Karpas-422 (cell line): ENCODE data around the gene C1orf53. TPM values are rescaled to one million over a fixed set of nuclear protein-coding genes. Genes with fewer than 3 reads are reported as not detected.
"Not testable (repeated sequence)": the region's sequence is repeated elsewhere in the genome, so short reads cannot be mapped to it uniquely, and the experiment has no call there.

Source experiments
- DNase-seq: peaks from one replicate; pipeline ENCODE4 v3.0.0-alpha.2; 2015
- H2AFZ ChIP-seq: fragments of 200-600 bp; sonication (generic); 2 replicates; pipeline ENCODE4 v1.6.1; 2014; ENCODE audit warnings: antibody characterized with exemption, low read length, mixed read lengths
- H3K27ac ChIP-seq: fragments of 200-600 bp; sonication (generic); 2 replicates; pipeline ENCODE4 v1.5.1; 2014; ENCODE audit warnings: mild to moderate bottlenecking, low read length, moderate library complexity
- H3K27me3 ChIP-seq: fragments of 200-600 bp; sonication (generic); 2 replicates; pipeline ENCODE4 v1.6.1; 2014; ENCODE audit warnings: low read length, mixed read lengths
- H3K36me3 ChIP-seq: fragments of 200-600 bp; sonication (generic); 2 replicates; pipeline ENCODE4 v1.6.1; 2014; ENCODE audit warnings: low read length, mixed read lengths; ENCODE audit not compliant: insufficient read depth
- H3K4me1 ChIP-seq: fragments of 200-600 bp; sonication (generic); 2 replicates; pipeline ENCODE4 v1.6.1; 2014; ENCODE audit warnings: mild to moderate bottlenecking, low read length, mixed read lengths
- H3K4me2 ChIP-seq: fragments of 200-600 bp; sonication (generic); 2 replicates; pipeline ENCODE4 v1.6.1; 2014; ENCODE audit warnings: low read length, low read depth, mild to moderate bottlenecking; ENCODE audit not compliant: poor library complexity, severe bottlenecking
- H3K4me3 ChIP-seq: fragments of 200-600 bp; sonication (generic); 2 replicates; pipeline ENCODE4 v1.5.1; 2014; ENCODE audit warnings: mild to moderate bottlenecking, antibody characterized with exemption, low read length, mixed read lengths
- H3K79me2 ChIP-seq: fragments of 200-600 bp; sonication (generic); 2 replicates; pipeline ENCODE4 v1.6.1; 2014; ENCODE audit warnings: mild to moderate bottlenecking, low read length, mixed read lengths
- H3K9ac ChIP-seq: fragments of 200-600 bp; sonication (generic); 2 replicates; pipeline ENCODE4 v1.6.0; 2014; ENCODE audit warnings: low read length
- H3K9me2 ChIP-seq: fragments of 200-600 bp; sonication (generic), shearing (Covaris generic); replicated peaks from 2 replicates; pipeline ENCODE4 v1.6.0; 2014; ENCODE audit warnings: mild to moderate bottlenecking, low read length, moderate library complexity; ENCODE audit not compliant: insufficient read depth
- H3K9me3 ChIP-seq: fragments of 300-700, 200-600 bp; sonication (generic); 2 replicates; pipeline ENCODE4 v1.6.1; 2014; ENCODE audit warnings: low read length, mixed read lengths
- H4K20me1 ChIP-seq: fragments of 200-600 bp; sonication (generic); 2 replicates; pipeline ENCODE4 v1.6.1; 2014; ENCODE audit warnings: mild to moderate bottlenecking, antibody characterized with exemption, low read length, low read depth; ENCODE audit not compliant: insufficient read depth
- total RNA-seq: library from RNA; depleted of rRNA; stranded (reverse); fragments of >200 nt; shearing (Covaris generic); gene quantifications from 2 replicates; pipeline ENCODE4 v1.2.3, GENCODE V29; 2014; ENCODE audit warnings: low replicate concordance

The C1orf53 gene
- total RNA-seq, 1 experiment from 2014 or later = 7.8 TPM

GRCh38 chr1:197869490-197870077, 32.8 kb upstream of the C1orf53 start:
- no peaks in the 10 kb centered on the region for H3K79me2 ChIP-seq
- no peaks in the 10 kb centered on the region for H3K4me1 ChIP-seq
- no peaks in the 10 kb centered on the region for H3K9me3 ChIP-seq
- H3K36me3 ChIP-seq = no peaks in the 10 kb centered on the region
- no peaks in the 10 kb centered on the region for H4K20me1 ChIP-seq
- no peak overlapping the region for H3K27ac ChIP-seq
- no peaks in the 10 kb centered on the region for H3K9me2 ChIP-seq
- no peak overlapping the region for H3K4me2 ChIP-seq
- H3K27me3 ChIP-seq = no peaks in the 10 kb centered on the region
- H3K9ac ChIP-seq = no peak overlapping the region
- no peak overlapping the region for H2AFZ ChIP-seq
- no peak overlapping the region for H3K4me3 ChIP-seq
- DNase-seq = no peak

- H2AFZ ChIP-seq = no peak overlapping the region
- no peak overlapping the region for H3K4me3 ChIP-seq
- no peak overlapping the region for H3K4me2 ChIP-seq
- DNase-seq = no peak
- H3K9ac ChIP-seq = no peak overlapping the region
- H3K9me3 ChIP-seq = no peaks in the 10 kb centered on the region; the same call in 1 of the 2 replicates
- H3K79me2 ChIP-seq = no peaks in the 10 kb centered on the region
- no peaks in the 10 kb centered on the region for H3K27me3 ChIP-seq
- no peaks in the 10 kb centered on the region for H3K9me2 ChIP-seq
- no peaks in the 10 kb centered on the region for H3K36me3 ChIP-seq
- H4K20me1 ChIP-seq = no peaks in the 10 kb centered on the region
- H3K27ac ChIP-seq = no peak overlapping the region
- H3K4me1 ChIP-seq = no peaks in the 10 kb centered on the region
Observed at GRCh38 chr1:197876894-197877293, 25.5 kb upstream of the C1orf53 start.

- not testable (repeated sequence) for H3K27ac ChIP-seq, H2AFZ ChIP-seq, DNase-seq
Observed at GRCh38 chr1:197880385-197880784, 22.0 kb upstream of the C1orf53 start.

GRCh38 chr1:197882241-197882640, 20.2 kb upstream of the C1orf53 start:
- H3K27ac ChIP-seq, H3K9me3 ChIP-seq, H3K4me2 ChIP-seq, H3K4me3 ChIP-seq, H2AFZ ChIP-seq, H3K9ac ChIP-seq, H3K79me2 ChIP-seq, H3K36me3 ChIP-seq, H4K20me1 ChIP-seq, H3K9me2 ChIP-seq, DNase-seq, H3K4me1 ChIP-seq, H3K27me3 ChIP-seq: not testable (repeated sequence)

More at GRCh38 chr1:197880385-197880784, 22.0 kb upstream of the C1orf53 start:
- not testable (repeated sequence) for H3K9ac ChIP-seq, H3K9me3 ChIP-seq, H3K9me2 ChIP-seq, H4K20me1 ChIP-seq, H3K36me3 ChIP-seq, H3K4me2 ChIP-seq, H3K79me2 ChIP-seq, H3K4me3 ChIP-seq, H3K27me3 ChIP-seq, H3K4me1 ChIP-seq

GRCh38 chr1:197884173-197884572, 18.3 kb upstream of the C1orf53 start:
- Histone ChIP-seq H3K27me3 (no peaks in the 10 kb centered on the region), H3K4me2 (no peak overlapping the region), H2AFZ (no peak overlapping the region), H4K20me1 (no peaks in the 10 kb centered on the region), H3K4me3 (no peak overlapping the region), H3K36me3 (no peaks in the 10 kb centered on the region), H3K9me2 (no peaks in the 10 kb centered on the region), H3K4me1 (no peaks in the 10 kb centered on the region), H3K27ac (no peak overlapping the region), H3K9me3 (no peaks in the 10 kb centered on the region), H3K79me2 (no peaks in the 10 kb centered on the region), H3K9ac (no peak overlapping the region)
- no peak for DNase-seq

- Histone ChIP-seq H2AFZ (no peak overlapping the region), H4K20me1 (no peaks in the 10 kb centered on the region), H3K9me2 (no peaks in the 10 kb centered on the region), H3K4me1 (no peaks in the 10 kb centered on the region), H3K4me2 (no peak overlapping the region), H3K79me2 (no peaks in the 10 kb centered on the region), H3K27ac (no peak overlapping the region), H3K9ac (no peak overlapping the region), H3K9me3 (no peaks in the 10 kb centered on the region), H3K27me3 (no peaks in the 10 kb centered on the region), H3K36me3 (no peaks in the 10 kb centered on the region), H3K4me3 (no peak overlapping the region)
- no peak for DNase-seq
Observed at GRCh38 chr1:197890936-197891335, 11.5 kb upstream of the C1orf53 start.

GRCh38 chr1:197892684-197893083, 9.7 kb upstream of the C1orf53 start:
- H3K79me2 ChIP-seq = no peaks in the 10 kb centered on the region
- no peaks in the 10 kb centered on the region for H4K20me1 ChIP-seq
- H3K4me2 ChIP-seq = no peak overlapping the region
- H3K4me1 ChIP-seq = no peaks in the 10 kb centered on the region
- no peak overlapping the region for H3K27ac ChIP-seq
- no peak for DNase-seq
- H3K9me3 ChIP-seq = no peaks in the 10 kb centered on the region
- H2AFZ ChIP-seq = no peak overlapping the region
- no peak overlapping the region for H3K4me3 ChIP-seq
- no peaks in the 10 kb centered on the region for H3K36me3 ChIP-seq
- H3K27me3 ChIP-seq = no peaks in the 10 kb centered on the region
- H3K9ac ChIP-seq = no peak overlapping the region
- no peaks in the 10 kb centered on the region for H3K9me2 ChIP-seq

GRCh38 chr1:197896301-197896700, 6.1 kb upstream of the C1orf53 start:
- no peak overlapping the region for H3K4me2 ChIP-seq
- no peaks in the 10 kb centered on the region for H3K79me2 ChIP-seq
- H3K9ac ChIP-seq = no peak overlapping the region
- DNase-seq = peak; percentile 16
- no peak overlapping the region for H2AFZ ChIP-seq
- peaks cover 1% of the 10 kb centered on the region for H3K4me1 ChIP-seq
- H3K36me3 ChIP-seq = no peaks in the 10 kb centered on the region
- no peaks in the 10 kb centered on the region for H4K20me1 ChIP-seq
- no peak overlapping the region for H3K4me3 ChIP-seq
- H3K9me3 ChIP-seq = no peaks in the 10 kb centered on the region
- no peaks in the 10 kb centered on the region for H3K27me3 ChIP-seq
- no peak overlapping the region for H3K27ac ChIP-seq
- no peaks in the 10 kb centered on the region for H3K9me2 ChIP-seq

GRCh38 chr1:197899037-197899436, 3.4 kb upstream of the C1orf53 start:
- no peaks in the 10 kb centered on the region for H3K79me2 ChIP-seq

More at GRCh38 chr1:197899037-197899436, 3.4 kb upstream of the C1orf53 start:
- Histone ChIP-seq H3K4me2 (no peak overlapping the region), H3K4me1 (peaks cover 20% of the 10 kb centered on the region), H3K9ac (no peak overlapping the region), H4K20me1 (no peaks in the 10 kb centered on the region), H3K9me2 (no peaks in the 10 kb centered on the region), H3K36me3 (no peaks in the 10 kb centered on the region), H3K4me3 (no peak overlapping the region), H3K9me3 (no peaks in the 10 kb centered on the region), H2AFZ (no peak overlapping the region), H3K27ac (no peak overlapping the region), H3K27me3 (no peaks in the 10 kb centered on the region)
- DNase-seq = no peak
